ENCODE data around the gene DCC. TPM values are rescaled to one million over a fixed set of nuclear protein-coding genes. Genes with fewer than 3 reads are reported as not detected.

Gene DCC
- total RNA-seq, 6 donors from 2014 or later, result 0.33 to 3.5 (median 1.0) TPM

- no peaks in the 10 kb centered on the region for H3K27me3 ChIP-seq
- no peak overlapping the region for H3K4me3 ChIP-seq
- no peaks in the 10 kb centered on the region for H3K4me1 ChIP-seq
- ATAC-seq (ENCODE audit: low FRiP score in 2 of 2), result no peak
- WGBS, 2 donors, result 57 to 78% methylated on average over 1 of the region's 1 CpG
- H3K27ac ChIP-seq, result no peak overlapping the region
- no peaks in the 10 kb centered on the region for H3K9me3 ChIP-seq
- H3K36me3 ChIP-seq, result no peaks in the 10 kb centered on the region
- TF ChIP-seq POLR2AphosphoS5 (IDR thresholded peaks at IDR 0.05), result no peak
- TF ChIP-seq CTCF (IDR thresholded peaks at IDR 0.05), result no peak
- no peak for TF ChIP-seq EP300 (IDR thresholded peaks at IDR 0.05)
- no peak for TF ChIP-seq POLR2A (IDR thresholded peaks at IDR 0.05)
- no peak for DNase-seq
These were observed 111.9 kb downstream of the DCC start for GRCh38 chr18:52451851-52452250.

- H3K27ac ChIP-seq, result no peak overlapping the region
- DNase-seq, result no peak
- WGBS, 2 donors, result 81 to 85% methylated on average over 4 of the region's 4 CpGs
These were observed 112.4 kb downstream of the DCC start for GRCh38 chr18:52452427-52452826.

GRCh38 chr18:52459890-52460289 is 119.9 kb downstream of the DCC start:
- no peaks in the 10 kb centered on the region for H3K9me3 ChIP-seq

More at GRCh38 chr18:52452427-52452826, 112.4 kb downstream of the DCC start:
- TF ChIP-seq POLR2AphosphoS5 (IDR thresholded peaks at IDR 0.05), result no peak
- TF ChIP-seq EP300 (IDR thresholded peaks at IDR 0.05), result no peak
- TF ChIP-seq CTCF (IDR thresholded peaks at IDR 0.05), result no peak
- no peak for TF ChIP-seq POLR2A (IDR thresholded peaks at IDR 0.05)
- H3K9me3 ChIP-seq, result no peaks in the 10 kb centered on the region
- H3K4me3 ChIP-seq, result no peak overlapping the region
- no peaks in the 10 kb centered on the region for H3K36me3 ChIP-seq
- H3K27me3 ChIP-seq, result no peaks in the 10 kb centered on the region
- no peaks in the 10 kb centered on the region for H3K4me1 ChIP-seq
- ATAC-seq (ENCODE audit: low FRiP score in 2 of 2), result no peak

GRCh38 chr18:52462853-52463252 is 122.9 kb downstream of the DCC start:
- Histone ChIP-seq H3K27me3 (no peaks in the 10 kb centered on the region), H3K9me3 (no peaks in the 10 kb centered on the region), H3K4me3 (no peak overlapping the region), H3K36me3 (no peaks in the 10 kb centered on the region), H3K4me1 (no peaks in the 10 kb centered on the region), H3K27ac (no peak overlapping the region)
- 92% methylated on average over 4 of the region's 4 CpGs for WGBS, 2 donors
- DNase-seq (no peak), ATAC-seq (ENCODE audit: low FRiP score in 2 of 2) (no peak)
- TF ChIP-seq POLR2A (IDR thresholded peaks at IDR 0.05), result no peak
- no peak for TF ChIP-seq POLR2AphosphoS5 (IDR thresholded peaks at IDR 0.05)
- no peak for TF ChIP-seq EP300 (IDR thresholded peaks at IDR 0.05)
- no peak for TF ChIP-seq CTCF (IDR thresholded peaks at IDR 0.05)

More at GRCh38 chr18:52459890-52460289, 119.9 kb downstream of the DCC start:
- ATAC-seq (ENCODE audit: low FRiP score in 2 of 2) (no peak), DNase-seq (no peak)
- Histone ChIP-seq H3K27ac (no peak overlapping the region), H3K36me3 (no peaks in the 10 kb centered on the region), H3K4me3 (no peak overlapping the region), H3K4me1 (no peaks in the 10 kb centered on the region), H3K27me3 (no peaks in the 10 kb centered on the region)
- TF ChIP-seq POLR2A (IDR thresholded peaks at IDR 0.05) (no peak), POLR2AphosphoS5 (IDR thresholded peaks at IDR 0.05) (no peak), CTCF (IDR thresholded peaks at IDR 0.05) (no peak), EP300 (IDR thresholded peaks at IDR 0.05) (no peak)
- 75 to 82% methylated on average over 1 of the region's 1 CpG for WGBS, 2 donors

GRCh38 chr18:52465391-52465790 is 125.4 kb downstream of the DCC start:
- H3K36me3 ChIP-seq, result no peaks in the 10 kb centered on the region
- H3K27ac ChIP-seq, result no peak overlapping the region
- TF ChIP-seq CTCF (IDR thresholded peaks at IDR 0.05) (no peak), POLR2A (IDR thresholded peaks at IDR 0.05) (no peak), POLR2AphosphoS5 (IDR thresholded peaks at IDR 0.05) (no peak), EP300 (IDR thresholded peaks at IDR 0.05) (no peak)
- H3K9me3 ChIP-seq, result no peaks in the 10 kb centered on the region
- DNase-seq, result no peak
- H3K27me3 ChIP-seq, result no peaks in the 10 kb centered on the region
- no peak overlapping the region for H3K4me3 ChIP-seq
- 65 to 67% methylated on average over 4 of the region's 4 CpGs for WGBS, 2 donors
- no peak for ATAC-seq (ENCODE audit: low FRiP score in 2 of 2)
- H3K4me1 ChIP-seq, result no peaks in the 10 kb centered on the region

All from upper lobe of left lung (tissue), 6 donors.